ENCODE measurements around the gene SOX18. TPM values are rescaled to one million over a fixed set of nuclear protein-coding genes. Genes with fewer than 3 reads are reported as not detected.

SOX18 gene
- total RNA-seq, 2 experiments from 2014 or later, result 0.13 to 0.21 TPM

- Mint-ChIP-seq H3K4me1 (ENCODE audit: low read depth) (peaks cover 54% of the 10 kb centered on the region), H3K36me3 (ENCODE audit: low read depth) (peaks cover 29% of the 10 kb centered on the region), H3K27me3 (ENCODE audit: low read depth) (peaks cover 6% of the 10 kb centered on the region), H3K9me3 (ENCODE audit: insufficient read depth) (no peaks in the 10 kb centered on the region), H3K27ac (peak within 1 kb of the TSS; percentile 93), H3K4me3 (peak within 1 kb of the TSS; percentile 96)
- ATAC-seq (peak; percentile 49), DNase-seq (peak; percentile 56)
- POLR2A ChIA-PET, result interaction anchor here (0.7 to 1.1 kb wide), 4 partner anchors 14 to 43 kb away, joined by 3 to 5 read pairs (median 4); no protein-coding TSS in a partner anchor
- CTCF ChIA-PET, result interaction anchor here (0.9 to 2.8 kb wide), 12 partner anchors 11 to 542 kb away, joined by 3 to 20 read pairs (median 4); partner anchors contain the start of genes PRPF6, SAMD10 and TPD52L2
Measured at GRCh38 chr20:64080013-64080812, 30.8 kb upstream of the SOX18 start, which contains the start of gene OPRL1. Gene OPRL1 (plus strand): TSS chr20:64080082. CDS start chr20:64092721, 12,639 bp downstream.

DNA sequence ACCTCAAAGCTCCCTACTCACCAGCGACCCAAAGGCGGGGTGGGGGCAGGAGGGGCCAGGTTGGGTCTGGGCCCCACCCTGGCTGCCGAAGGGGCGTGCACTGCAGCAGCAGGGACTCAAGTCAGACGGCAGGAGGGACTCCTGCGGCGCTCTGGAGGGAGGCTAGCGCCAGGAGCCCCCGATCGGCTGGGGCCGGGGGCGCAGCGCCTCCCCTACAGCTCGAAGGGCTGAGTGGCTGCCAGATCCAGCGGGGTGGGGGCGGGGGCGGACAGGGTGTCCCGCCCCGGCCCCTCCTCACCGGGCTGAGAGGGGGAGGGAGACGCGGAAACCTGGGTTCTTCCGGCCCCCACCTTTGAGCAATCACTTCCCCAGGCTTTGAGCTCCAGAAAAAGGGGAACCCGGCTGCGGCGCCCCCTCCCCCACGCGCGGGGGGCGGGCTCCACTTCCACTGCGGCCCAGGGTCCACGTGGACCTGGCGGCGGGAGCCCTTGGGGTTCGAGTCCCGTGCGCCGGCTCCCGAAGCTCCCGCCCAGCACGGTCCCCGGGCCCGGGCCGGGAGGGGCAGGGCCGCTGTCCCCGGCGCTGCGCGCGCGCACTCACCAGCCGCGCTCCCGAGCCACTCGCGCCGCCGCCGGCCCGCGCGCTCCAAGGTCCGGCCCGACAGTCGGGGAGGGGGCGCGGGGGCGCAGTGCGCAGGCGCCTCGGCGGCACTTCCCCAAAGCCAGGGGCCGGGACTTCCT lies 30.0 kb upstream of the SOX18 start, which contains the start of gene RGS19:
Gene RGS19 (minus strand): TSS at position 246 of the 740 bp plus-strand sequence. CDS start 2,632 bp downstream, outside the sequence.
- peak within 1 kb of the TSS; percentile 93 for H3K27ac Mint-ChIP-seq
- ChIA-PET CTCF (interaction anchor here (0.7 to 2.8 kb wide), 13 partner anchors 10 to 542 kb away, joined by 3 to 20 read pairs (median 3); partner anchors contain the start of genes PRPF6 and TPD52L2), POLR2A (interaction anchor here (0.7 to 1.1 kb wide), 6 partner anchors 13 to 558 kb away, joined by 3 to 5 read pairs (median 4); partner anchors contain the start of gene TPD52L2)
- peaks cover 3% of the 10 kb centered on the region for H3K27me3 Mint-ChIP-seq (ENCODE audit: low read depth)
- H3K4me1 Mint-ChIP-seq (ENCODE audit: low read depth), result peaks cover 54% of the 10 kb centered on the region
- DNase-seq (peak; percentile 86), ATAC-seq (peak; percentile 41)
- H3K36me3 Mint-ChIP-seq (ENCODE audit: low read depth), result peaks cover 34% of the 10 kb centered on the region
- H3K9me3 Mint-ChIP-seq (ENCODE audit: insufficient read depth), result no peaks in the 10 kb centered on the region
- peak within 1 kb of the TSS; percentile 96 for H3K4me3 Mint-ChIP-seq

- POLR2A ChIA-PET, result interaction anchor here (0.8 to 1.0 kb wide), 4 partner anchors 12 to 558 kb away, joined by 3 to 5 read pairs (median 4); partner anchors contain the start of gene TPD52L2
- H3K4me3 Mint-ChIP-seq, result peak overlapping the region; percentile 96
- peaks cover 55% of the 10 kb centered on the region for H3K4me1 Mint-ChIP-seq (ENCODE audit: low read depth)
- ATAC-seq (no peak), DNase-seq (no peak)
- peak overlapping the region; percentile 93 for H3K27ac Mint-ChIP-seq
- H3K36me3 Mint-ChIP-seq (ENCODE audit: low read depth), result peaks cover 38% of the 10 kb centered on the region
- CTCF ChIA-PET, result interaction anchor here (0.7 to 2.8 kb wide), 13 partner anchors 10 to 541 kb away, joined by 3 to 20 read pairs (median 4); partner anchors contain the start of genes PRPF6 and TPD52L2
- no peaks in the 10 kb centered on the region for H3K27me3 Mint-ChIP-seq (ENCODE audit: low read depth)
- H3K9me3 Mint-ChIP-seq (ENCODE audit: insufficient read depth), result no peaks in the 10 kb centered on the region
Measured at GRCh38 chr20:64078934-64079272, 29.5 kb upstream of the SOX18 start.

- H3K4me1 Mint-ChIP-seq (ENCODE audit: low read depth), result peaks cover 55% of the 10 kb centered on the region
Measured at GRCh38 chr20:64077876-64078551, 28.6 kb upstream of the SOX18 start.

GRCh38 chr20:64077541-64077875 lies 28.1 kb upstream of the SOX18 start:
- peak overlapping the region; percentile 93 for H3K27ac Mint-ChIP-seq

More at GRCh38 chr20:64077876-64078551, 28.6 kb upstream of the SOX18 start:
- Mint-ChIP-seq H3K9me3 (ENCODE audit: insufficient read depth) (no peaks in the 10 kb centered on the region), H3K4me3 (peak overlapping the region; percentile 96), H3K36me3 (ENCODE audit: low read depth) (peaks cover 44% of the 10 kb centered on the region), H3K27me3 (ENCODE audit: low read depth) (no peaks in the 10 kb centered on the region), H3K27ac (peak overlapping the region; percentile 93)
- ChIA-PET CTCF (interaction anchor here (0.8 to 2.8 kb wide), 10 partner anchors 9 to 213 kb away, joined by 3 to 18 read pairs (median 5); partner anchors contain the start of genes PRPF6 and TPD52L2), POLR2A (interaction anchor here (0.7 to 2.2 kb wide), 3 partner anchors 11 to 420 kb away, joined by 3 to 11 read pairs (median 5); partner anchors contain the start of gene RTEL1)
- ATAC-seq, result peak; percentile 59
- DNase-seq, result peak; percentile 90

GRCh38 chr20:64077094-64077493 lies 27.7 kb upstream of the SOX18 start:
- Mint-ChIP-seq H3K9me3 (ENCODE audit: insufficient read depth) (no peaks in the 10 kb centered on the region), H3K27me3 (ENCODE audit: low read depth) (no peaks in the 10 kb centered on the region), H3K4me3 (peak overlapping the region; percentile 96), H3K27ac (peak overlapping the region; percentile 93), H3K4me1 (ENCODE audit: low read depth) (peaks cover 55% of the 10 kb centered on the region), H3K36me3 (ENCODE audit: low read depth) (peaks cover 51% of the 10 kb centered on the region)
- DNase-seq, result peak; percentile 72
- CTCF ChIA-PET, result interaction anchor here (0.6 to 2.8 kb wide), 5 partner anchors 8 to 854 kb away, joined by 3 to 18 read pairs (median 7); partner anchors contain the start of gene PRPF6
- POLR2A ChIA-PET, result interaction anchor here (1.0 to 2.2 kb wide), 2 partner anchors 11 to 39 kb away, joined by 5 to 11 read pairs; no protein-coding TSS in a partner anchor
- ATAC-seq, result peak; percentile 10

More at GRCh38 chr20:64077541-64077875, 28.1 kb upstream of the SOX18 start:
- CTCF ChIA-PET, result interaction anchor here (0.8 to 2.8 kb wide), 6 partner anchors 8 to 100 kb away, joined by 3 to 18 read pairs (median 6); partner anchors contain the start of gene PRPF6
- ATAC-seq (peak; percentile 9), DNase-seq (no peak)
- peaks cover 46% of the 10 kb centered on the region for H3K36me3 Mint-ChIP-seq (ENCODE audit: low read depth)
- peak overlapping the region; percentile 96 for H3K4me3 Mint-ChIP-seq
- no peaks in the 10 kb centered on the region for H3K27me3 Mint-ChIP-seq (ENCODE audit: low read depth)
- peaks cover 55% of the 10 kb centered on the region for H3K4me1 Mint-ChIP-seq (ENCODE audit: low read depth)
- no peaks in the 10 kb centered on the region for H3K9me3 Mint-ChIP-seq (ENCODE audit: insufficient read depth)
- POLR2A ChIA-PET, result interaction anchor here (0.7 to 2.2 kb wide), 4 partner anchors 11 to 420 kb away, joined by 3 to 11 read pairs (median 5); partner anchors contain the start of gene RTEL1

DNA sequence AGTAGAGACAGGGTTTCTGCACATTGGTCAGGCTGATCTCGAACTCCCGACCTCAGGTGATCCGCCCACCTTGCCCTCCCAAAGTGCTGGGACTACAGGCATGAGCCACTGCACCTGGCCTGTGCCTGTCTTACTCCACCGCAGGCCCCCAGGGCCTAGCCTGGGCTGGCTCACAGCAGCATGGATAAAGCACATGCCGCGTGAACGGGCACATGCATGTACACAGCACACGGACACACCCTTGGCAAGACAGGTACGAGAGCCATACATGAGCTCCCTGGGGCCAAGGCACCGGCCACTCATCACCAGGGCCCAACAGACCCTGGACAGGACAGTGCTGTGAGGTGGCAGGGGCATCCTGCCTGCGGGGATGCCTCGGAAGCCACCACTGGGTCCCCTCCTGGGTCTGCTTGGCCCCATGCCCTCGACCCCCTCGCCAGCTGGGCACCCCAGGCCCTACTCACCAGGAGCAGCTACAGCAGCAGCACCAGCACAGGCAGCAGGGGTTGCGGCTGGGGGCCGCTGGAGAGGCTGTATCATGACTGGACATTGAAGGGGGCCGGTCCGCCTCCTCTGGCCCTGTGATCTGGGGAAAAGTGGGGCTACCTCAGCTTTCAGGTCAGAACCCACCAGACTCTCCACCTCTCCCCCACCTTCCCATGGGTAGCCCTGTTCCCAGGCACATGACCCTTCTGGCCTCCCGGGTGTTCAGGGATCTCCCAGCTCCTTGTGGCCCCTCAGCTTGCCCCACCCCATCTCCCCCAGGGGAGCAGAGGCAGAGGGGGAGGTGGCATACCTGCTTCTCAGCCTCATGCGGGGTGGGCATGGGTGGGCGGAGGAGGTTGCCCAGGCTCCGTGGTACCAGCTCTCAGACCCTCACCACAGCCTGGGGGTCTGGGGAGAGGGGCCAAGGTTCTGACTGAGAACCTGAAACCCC lies 26.9 kb upstream of the SOX18 start:
- ATAC-seq, result no peak
- peaks cover 52% of the 10 kb centered on the region for H3K36me3 Mint-ChIP-seq (ENCODE audit: low read depth)
- H3K4me1 Mint-ChIP-seq (ENCODE audit: low read depth), result peaks cover 54% of the 10 kb centered on the region
- ChIA-PET POLR2A (interaction anchor here (1.0 to 2.2 kb wide), 2 partner anchors 10 to 38 kb away, joined by 5 to 11 read pairs; no protein-coding TSS in a partner anchor), CTCF (interaction anchor here (0.6 to 2.3 kb wide), 2 partner anchors 37 to 853 kb away, joined by 3 to 18 read pairs; no protein-coding TSS in a partner anchor)
- H3K9me3 Mint-ChIP-seq (ENCODE audit: insufficient read depth), result no peaks in the 10 kb centered on the region
- peak overlapping the region; percentile 60 for H3K27ac Mint-ChIP-seq
- DNase-seq, result no peak
- H3K27me3 Mint-ChIP-seq (ENCODE audit: low read depth), result no peaks in the 10 kb centered on the region
- H3K4me3 Mint-ChIP-seq, result peak overlapping the region; percentile 96

DNA sequence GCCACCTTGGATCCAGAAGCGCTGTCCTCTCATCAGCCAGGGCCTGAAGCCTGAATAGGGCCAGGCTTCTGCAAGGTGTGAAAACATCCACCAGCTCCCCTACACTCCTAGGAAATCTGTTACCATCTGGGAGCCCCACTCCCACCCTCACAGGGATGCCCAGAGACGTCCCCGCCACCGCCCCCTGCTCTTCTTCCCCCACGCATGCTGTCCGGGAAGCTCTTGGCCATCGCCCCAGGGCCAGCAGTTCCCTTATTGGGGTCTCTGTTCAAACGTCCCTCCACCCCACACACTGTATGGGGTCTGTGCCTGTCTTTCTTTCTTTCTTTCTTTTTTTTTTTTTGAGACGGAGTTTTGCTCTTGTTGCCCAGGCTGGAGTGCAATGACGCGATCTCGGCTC lies 26.1 kb upstream of the SOX18 start:
- no peaks in the 10 kb centered on the region for H3K27me3 Mint-ChIP-seq (ENCODE audit: low read depth)
- ChIA-PET CTCF (no interaction called here), POLR2A (interaction anchor here (0.7 to 2.2 kb wide), 2 partner anchors 9 to 10 kb away, joined by 3 to 11 read pairs; no protein-coding TSS in a partner anchor)
- H3K9me3 Mint-ChIP-seq (ENCODE audit: insufficient read depth), result no peaks in the 10 kb centered on the region
- peaks cover 55% of the 10 kb centered on the region for H3K36me3 Mint-ChIP-seq (ENCODE audit: low read depth)
- H3K4me1 Mint-ChIP-seq (ENCODE audit: low read depth), result peaks cover 48% of the 10 kb centered on the region
- peak overlapping the region; percentile 60 for H3K27ac Mint-ChIP-seq
- H3K4me3 Mint-ChIP-seq, result no peak overlapping the region
- ATAC-seq, result no peak
- no peak for DNase-seq

- no peak overlapping the region for H3K4me3 Mint-ChIP-seq
Measured at GRCh38 chr20:64074963-64075362, 25.5 kb upstream of the SOX18 start.

More at GRCh38 chr20:64074963-64075362, 25.5 kb upstream of the SOX18 start:
- no peaks in the 10 kb centered on the region for H3K9me3 Mint-ChIP-seq (ENCODE audit: insufficient read depth)
- H3K36me3 Mint-ChIP-seq (ENCODE audit: low read depth), result peaks cover 55% of the 10 kb centered on the region
- ATAC-seq (no peak), DNase-seq (no peak)
- POLR2A ChIA-PET, result interaction anchor here (0.7 kb wide), 1 partner anchor 9 kb away, joined by 3 read pairs; no protein-coding TSS in a partner anchor
- H3K4me1 Mint-ChIP-seq (ENCODE audit: low read depth), result peaks cover 42% of the 10 kb centered on the region
- CTCF ChIA-PET, result no interaction called here
- no peaks in the 10 kb centered on the region for H3K27me3 Mint-ChIP-seq (ENCODE audit: low read depth)
- H3K27ac Mint-ChIP-seq, result no peak overlapping the region

Data from activated CD8-positive, alpha-beta T cell treated with anti-CD3 and anti-CD28 coated beads, Interleukin-2, amount 10 ng/mL, durations not matched to agents 7 days and 5 days (primary cell).